HT1080 (cell line): Measurements from ENCODE around the gene ACAA2. TPM values are rescaled to one million over a fixed set of nuclear protein-coding genes. Genes with fewer than 3 reads are reported as not detected.
"Not testable (repeated sequence)": the region's sequence is repeated elsewhere in the genome, so short reads cannot be mapped to it uniquely, and the experiment has no call there.

Source experiments
- DNase-seq: peaks from one replicate; pipeline ENCODE4 v3.0.0-alpha.2; 2015; ENCODE audit warnings: low read depth
- total RNA-seq: library from RNA; depleted of rRNA; stranded (reverse); fragments of >200 nt; shearing (Covaris generic); gene quantifications from 2 replicates; pipeline ENCODE4 v1.2.3, GENCODE V29; 2014

Gene ACAA2
- total RNA-seq, 1 experiment from 2014 or later = 36.7 TPM

DNA sequence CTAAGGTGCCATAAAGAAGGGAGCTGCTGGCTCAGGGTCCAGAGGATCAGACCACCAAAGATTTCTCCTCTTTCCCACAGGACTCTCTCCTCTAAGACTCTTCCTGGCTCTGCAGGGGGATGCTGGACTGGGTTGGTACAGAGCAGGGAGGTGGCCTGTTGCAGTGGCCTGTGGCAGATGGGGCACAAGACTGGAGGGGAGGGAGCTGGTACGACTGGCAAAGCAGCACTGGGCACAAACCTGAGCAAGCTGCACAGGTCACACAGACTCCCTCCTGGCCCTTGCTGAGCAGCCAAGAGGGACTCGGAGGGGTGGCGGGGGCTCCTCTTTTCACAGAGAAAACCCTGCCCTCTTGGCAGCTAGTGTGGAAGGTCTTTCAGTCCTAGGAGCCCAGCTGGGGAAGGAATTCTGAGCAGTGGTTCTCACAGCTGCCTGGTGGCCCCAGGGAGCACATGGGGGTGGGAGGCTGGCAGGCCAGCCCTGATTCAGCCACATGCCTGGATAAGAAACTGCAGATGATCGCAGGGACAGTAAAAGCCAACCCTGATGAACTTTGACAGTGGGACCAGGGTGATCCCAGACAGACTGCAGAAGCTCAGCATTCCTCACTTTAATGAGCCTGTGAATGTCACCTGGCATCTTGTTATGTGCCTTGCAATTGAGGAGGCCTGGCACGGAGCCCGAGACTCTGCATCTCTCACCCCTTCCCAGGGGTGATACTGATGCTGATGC is 32.5 kb upstream of the ACAA2 start:
- no peak for DNase-seq

DNA sequence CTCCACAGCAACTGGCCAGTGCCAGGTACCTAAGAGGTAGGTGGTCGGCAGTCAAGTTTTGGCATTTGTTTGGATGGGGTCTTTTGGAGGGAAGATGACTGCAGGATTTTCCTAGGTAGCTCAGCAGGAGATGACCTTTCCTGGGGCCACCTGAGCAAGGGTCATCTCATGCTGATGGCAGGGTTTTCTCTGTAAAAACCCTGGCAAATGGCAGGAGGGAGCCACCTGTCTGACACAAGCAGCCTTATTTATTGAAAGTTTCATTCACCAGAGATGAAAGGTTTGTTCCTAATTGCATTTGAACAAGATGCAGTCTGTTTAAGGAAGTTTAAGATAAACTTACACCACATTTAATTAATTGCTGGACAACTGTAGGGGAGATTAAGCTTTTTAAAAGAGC is 31.6 kb upstream of the ACAA2 start:
- no peak for DNase-seq

DNA sequence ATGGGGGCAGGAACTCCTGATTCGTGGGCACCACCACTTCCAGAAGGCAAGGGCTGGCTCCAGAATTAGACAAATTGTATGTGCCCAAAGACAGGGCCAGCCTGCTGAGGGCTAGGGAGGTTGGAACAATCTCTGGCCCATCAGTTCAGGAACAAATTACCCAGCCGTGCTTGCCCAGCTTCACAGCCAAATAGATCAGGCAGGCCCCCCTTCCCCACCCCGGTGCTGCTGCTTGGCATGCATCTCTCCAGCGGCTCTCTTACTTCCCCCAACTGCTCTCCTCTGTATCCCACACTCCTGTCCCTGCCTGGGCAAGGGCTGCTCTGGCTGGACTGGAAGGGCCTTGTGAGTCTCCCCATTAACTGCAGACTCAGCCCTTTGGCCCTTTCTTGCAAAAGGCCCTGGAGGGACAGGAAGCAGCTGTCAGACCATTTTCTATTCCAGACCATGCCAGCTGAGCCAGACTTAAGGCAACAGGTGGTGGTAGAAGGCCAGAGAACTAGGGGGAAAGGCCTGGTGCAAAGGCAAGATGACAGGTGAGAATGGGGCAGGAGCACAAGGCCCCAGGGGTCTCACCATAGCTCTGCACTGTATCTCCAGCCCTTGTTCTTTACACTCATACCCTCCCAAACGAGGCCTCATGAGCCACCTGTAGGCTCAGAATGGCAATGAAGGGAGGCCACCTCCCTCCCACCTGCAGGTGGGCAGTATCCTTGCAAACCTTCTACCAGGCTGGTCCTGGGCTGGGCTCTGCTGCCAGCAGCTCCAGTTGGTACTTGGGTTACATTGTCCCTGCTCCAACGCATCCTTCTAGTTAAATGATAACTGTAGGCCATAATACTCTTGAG is 30.7 kb upstream of the ACAA2 start:
- no peak for DNase-seq

DNA sequence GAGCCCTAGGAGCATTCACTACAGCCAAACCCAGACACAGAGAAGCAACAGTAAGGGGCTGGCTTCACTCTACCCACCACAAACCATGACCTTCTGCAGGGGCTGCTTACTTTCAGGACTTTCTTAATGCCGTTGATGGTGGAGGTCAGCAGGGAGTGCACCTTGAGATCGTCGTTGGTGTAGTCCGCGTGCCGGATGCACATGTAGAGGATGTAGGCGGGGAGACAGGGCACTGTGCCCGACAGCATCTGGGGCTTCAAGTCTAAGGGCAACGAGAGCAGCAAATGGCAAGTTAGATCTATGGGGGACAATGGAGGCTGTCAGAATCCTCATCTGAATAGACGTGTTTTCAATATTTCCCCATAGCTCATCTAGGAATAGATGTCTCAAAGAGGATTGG is 29.8 kb upstream of the ACAA2 start:
- no peak for DNase-seq

DNA sequence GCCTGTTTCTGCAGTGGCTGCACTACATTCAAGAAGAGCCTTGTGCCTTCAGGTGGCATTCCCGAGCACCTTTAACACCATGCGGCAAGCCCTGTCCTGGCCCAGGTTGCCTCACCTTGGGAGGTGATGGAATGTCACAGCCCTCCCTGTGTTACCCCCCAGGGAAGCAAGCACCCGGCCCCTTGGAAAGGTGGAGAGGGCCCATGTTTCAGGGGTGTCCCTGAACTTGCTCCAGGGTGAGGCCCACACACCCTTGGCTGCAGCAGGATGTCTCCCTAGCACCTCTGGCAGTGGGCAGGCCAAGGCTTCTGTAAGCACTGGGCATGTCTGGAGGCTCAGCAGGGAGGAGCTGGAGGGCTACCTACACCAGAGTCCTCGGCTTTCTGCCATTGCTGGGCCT is 29.3 kb upstream of the ACAA2 start:
- no peak for DNase-seq

DNA sequence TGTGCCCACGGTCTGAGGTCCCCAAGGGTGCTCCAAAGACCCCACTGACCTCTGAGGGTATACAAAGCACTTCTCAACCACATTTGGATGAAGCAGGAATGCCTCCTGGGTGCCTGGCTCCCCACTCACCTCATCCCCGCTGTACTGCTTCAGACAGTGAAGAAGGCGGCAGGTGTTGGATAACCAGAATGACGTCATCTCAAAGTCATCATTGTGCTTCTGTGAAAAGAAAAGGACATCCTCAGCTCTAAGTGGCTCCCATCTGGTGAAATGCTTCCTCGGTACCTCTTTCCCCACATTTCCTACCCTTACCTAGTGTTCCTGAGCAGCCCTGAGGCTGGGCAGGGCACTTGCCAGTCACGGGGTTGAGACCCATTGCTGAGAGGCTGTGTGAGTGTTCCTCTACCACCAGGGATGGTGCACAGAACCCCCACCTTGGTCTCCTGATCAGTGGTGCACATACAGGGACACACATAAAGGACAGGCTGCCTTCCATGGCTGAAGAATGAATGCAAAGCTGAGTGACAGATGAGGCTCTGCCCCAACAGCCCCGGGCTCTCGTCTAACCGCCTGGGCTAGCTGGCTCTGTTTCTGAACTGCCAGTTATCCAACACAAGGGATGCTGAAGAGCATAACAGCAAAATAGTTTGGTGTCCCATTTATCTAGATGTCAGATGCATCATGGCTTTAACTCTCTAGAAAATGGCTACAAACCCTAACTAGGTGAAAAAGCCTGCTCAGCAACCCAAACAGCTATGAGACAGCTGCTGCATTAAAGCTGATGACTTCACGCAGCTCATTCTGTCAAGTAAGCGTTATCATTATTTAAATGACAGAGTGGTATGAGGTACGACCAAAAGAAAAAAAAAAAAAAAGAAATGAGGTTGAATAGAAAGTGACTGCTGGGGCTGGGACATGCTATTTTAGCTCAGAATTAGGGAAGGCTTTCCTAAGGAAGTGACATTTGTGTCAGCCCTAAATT is 28.2 kb upstream of the ACAA2 start:
- DNase-seq = no peak

DNA sequence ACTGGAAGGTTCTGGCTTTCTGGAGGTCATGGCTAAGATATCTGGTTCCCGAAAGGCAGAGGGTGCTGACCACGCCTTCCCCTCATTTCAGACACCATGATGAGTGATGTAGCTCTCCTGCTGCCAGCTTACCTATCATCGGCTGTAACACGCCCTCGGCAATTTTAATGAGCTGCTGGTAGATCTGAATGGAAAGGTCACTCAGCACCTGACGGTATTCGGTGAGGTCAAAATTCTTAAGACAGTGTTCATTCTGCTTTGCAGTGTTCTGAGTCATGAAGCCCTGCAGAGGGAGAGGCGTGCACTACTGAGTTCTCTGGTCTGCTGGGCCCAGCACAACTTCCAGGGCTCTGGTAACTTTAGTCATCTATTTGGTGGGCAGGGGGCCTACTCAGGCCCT is 25.7 kb upstream of the ACAA2 start:
- no peak for DNase-seq

DNA sequence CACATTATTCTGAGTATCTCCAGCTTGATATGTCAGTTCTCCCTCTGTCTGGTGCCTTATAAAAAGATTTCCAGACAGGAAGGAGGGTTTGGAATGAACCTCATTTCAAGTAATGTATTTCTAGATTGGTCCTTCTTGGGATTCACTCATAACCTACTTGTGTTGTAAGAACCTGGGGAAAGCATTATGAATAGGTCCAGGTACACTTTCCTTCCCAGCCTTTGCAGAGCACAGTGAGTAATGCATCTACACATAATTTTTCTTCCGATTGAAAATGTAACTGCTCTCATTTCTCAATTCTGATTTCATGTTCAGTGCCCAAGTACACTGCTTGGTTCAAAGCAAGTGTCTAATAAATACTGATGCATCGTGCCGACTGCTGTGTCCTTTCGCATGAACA is 25.0 kb upstream of the ACAA2 start:
- no peak for DNase-seq

DNA sequence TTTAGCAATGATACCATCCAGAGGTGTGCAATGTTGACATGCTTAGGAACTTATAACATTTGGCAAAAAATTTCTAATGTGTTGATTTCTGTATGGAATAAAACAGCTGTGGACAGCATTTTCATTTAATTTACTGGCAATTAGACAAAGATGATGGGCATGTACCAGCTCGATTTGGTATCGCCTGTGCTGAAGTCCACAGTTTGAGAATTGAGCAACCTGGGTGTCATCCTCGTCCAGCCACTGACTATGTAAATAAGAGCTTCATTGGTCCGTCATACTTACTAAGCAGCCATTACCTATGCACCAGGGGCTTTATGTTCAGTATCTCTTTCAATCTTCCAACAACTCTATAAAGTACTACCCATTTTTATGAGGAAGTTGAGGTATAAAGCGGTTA is 24.6 kb upstream of the ACAA2 start:
- no peak for DNase-seq

DNA sequence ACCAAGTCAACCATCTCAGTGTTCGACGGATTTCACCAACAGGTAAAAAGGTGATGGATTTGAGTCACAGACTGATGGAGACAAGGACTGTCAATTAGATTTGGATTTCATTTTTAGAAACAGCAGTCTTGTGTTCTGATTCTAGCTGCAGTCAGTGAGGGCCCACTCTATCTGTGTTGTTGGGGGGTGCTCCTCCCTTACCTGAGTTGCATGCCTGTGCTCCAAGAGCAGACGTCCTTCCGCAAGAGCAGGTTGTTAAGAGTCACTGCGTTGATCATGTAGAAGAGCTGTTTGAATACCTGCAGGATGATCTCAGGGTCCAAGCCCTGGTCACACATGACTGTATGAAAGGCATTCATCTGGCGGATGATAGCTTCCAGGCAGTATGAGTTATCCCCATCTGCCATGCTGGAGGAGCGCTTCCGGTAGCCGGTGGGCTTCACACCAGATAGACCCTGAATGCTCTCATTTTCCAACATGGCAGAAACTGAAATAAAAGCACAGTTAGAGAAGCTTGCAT is 24.0 kb upstream of the ACAA2 start:
- not testable (repeated sequence) for DNase-seq

DNA sequence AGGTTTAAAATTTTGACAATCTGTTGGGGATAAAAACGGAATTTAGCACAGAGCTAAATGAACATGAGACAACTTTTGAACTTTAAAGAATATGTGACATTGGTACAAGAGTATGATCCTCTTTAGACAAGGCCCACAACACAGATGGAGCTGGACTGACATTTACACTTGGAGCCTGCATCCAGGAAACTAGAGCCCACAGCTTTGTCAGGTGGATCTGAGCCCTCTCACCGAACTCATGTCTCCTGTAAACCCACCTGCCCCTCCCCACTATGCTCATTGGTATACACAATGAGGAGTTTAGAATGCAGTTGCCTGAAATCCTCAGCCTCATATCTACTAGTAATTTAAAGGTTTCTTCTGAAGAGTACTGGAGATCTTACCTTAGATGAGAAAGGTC is 22.1 kb upstream of the ACAA2 start:
- no peak for DNase-seq

DNA sequence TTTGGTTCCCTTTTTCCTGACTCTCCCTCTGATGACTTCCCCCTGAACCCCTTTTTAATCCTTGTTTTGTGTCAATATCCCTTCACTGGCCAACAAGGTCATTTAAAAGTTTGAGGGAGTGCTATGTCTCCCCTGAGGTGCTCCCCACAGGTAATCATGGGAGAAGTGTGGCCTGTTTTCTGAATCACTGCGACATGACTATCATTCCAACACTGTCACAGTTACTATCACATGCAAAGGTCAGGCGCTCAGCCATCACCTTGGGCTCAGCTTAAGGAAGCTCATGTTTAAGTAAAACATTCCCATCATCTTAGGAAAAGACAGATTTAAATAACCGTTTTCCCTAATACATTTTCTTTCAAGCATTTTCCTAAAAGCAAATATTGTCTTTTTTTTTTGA is 20.9 kb upstream of the ACAA2 start:
- no peak for DNase-seq

DNA sequence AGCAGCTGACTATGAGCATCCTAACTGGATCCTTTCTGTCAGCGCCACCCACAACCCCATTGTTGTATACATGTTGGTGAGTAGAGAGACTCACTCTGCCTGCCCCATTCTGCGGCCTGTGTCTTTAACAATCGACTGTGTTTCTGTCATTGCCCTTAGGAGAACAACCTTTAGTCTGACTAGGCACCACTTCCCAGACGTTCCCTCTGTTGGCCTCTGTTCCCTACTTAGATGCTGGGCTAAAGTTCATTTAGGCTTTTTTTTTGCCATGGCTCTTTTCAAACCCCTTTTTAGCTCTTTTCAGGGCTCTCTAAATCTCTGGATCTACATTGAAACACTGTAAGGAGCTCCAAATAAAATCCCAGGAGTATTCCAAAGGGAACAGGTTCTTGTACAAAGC is 20.5 kb upstream of the ACAA2 start:
- no peak for DNase-seq

DNA sequence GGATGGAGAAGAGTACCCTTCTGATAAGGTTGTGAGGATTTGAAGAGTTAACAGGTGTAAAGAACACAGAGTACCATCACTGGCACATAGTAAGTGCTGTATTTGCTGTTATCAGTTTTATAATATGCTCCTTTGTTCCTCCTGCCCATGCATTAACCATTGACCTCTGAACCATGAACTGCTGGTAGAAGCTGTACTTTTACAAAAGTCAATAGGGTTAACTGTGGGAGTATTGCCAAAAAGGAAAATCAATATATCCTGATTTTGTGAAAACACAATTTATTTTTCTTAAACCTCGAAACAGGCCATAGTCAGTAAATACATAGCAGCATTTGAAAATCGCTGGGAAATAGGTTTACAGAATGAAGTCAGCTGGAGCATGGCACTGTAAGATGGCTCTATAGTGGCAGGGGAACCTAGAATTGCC is 18.9 kb upstream of the ACAA2 start:
- no peak for DNase-seq

DNA sequence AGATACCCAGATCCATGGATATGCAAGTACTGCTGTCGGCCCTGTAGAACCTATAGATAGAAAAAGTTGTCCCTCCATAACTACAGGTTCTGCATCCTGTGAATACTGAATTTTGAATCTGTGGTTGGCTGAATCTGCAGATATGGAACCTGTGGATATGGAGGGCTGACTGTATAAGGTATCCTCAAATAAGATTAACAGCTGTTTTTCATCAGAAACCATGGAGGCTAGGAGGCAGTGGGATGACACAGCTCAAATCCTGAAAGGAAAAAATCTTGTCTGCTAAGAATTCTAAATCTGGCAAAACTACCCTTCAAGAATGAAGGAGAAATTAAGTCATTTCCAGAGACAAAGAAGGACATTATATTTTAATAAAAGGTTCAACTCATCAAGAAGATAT is 14.7 kb upstream of the ACAA2 start:
- DNase-seq = no peak

DNA sequence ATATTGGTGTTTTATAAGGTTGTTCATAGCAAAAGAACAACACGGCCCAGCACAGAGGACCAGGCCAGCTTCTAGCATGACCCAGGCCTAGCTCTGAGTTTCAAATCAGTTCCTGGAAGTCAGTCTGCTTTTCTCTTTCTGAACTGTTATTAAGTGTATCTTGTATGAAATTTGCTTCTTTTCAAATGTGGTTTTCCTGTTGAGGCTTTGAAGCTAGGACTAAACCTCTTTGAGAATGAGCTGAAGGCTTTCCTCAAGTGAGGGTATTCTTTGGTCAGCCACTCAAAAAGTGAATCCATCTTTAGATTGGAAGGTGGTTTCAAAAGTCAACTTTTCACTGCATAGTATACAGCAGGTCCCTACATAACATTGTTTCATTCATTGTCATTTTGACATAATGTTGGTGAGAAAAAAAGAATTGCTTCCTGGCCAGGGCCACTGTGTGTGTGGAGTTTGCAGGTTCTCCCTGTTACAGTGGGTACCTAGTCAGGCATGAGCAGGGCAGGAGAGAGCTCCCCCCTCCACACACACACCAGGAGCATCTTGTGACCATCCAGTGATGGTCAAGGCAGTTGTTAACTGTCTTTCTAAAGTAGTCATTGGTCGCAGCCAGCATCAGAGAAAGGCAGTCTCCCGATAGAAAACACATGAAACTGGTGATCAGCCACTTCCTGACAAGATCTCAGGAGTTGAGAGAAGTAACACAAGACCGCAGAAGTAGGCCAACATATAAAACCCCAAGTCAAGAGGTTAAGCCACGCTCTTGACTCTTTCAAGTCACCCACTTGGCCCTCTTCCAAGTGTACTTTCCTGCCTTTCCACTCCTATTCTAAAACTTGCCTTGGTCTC is 6.7 kb upstream of the ACAA2 start:
- peak; percentile 48 for DNase-seq

DNA sequence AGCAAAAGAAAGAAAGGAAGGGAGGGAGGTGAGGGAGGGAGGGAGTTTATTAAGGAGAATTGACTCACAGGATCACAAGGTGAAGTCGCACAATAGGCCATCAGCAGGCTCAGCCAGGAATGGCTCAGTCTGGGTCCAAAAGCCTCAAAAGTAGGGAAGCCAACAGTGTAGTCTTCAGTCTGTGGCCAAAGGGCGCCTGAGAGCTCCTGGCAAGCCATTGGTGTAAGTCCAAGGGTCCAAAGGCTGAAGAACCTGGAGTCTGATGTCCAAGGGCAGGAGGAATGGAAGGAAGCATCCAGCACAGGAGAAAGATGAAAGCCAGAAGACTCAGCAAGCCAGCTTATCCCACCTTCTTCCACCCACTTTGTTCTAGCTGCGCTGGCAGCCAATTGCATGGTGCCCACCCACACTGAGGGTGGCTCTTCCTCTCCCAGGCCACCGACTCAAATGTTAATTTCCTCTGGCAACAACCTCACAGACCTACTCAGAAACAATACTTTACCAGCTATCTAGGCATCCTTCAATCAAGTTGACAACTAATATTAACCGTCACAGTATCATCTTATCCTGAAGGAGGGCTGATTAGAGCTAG is 5.8 kb upstream of the ACAA2 start:
- no peak for DNase-seq

DNA sequence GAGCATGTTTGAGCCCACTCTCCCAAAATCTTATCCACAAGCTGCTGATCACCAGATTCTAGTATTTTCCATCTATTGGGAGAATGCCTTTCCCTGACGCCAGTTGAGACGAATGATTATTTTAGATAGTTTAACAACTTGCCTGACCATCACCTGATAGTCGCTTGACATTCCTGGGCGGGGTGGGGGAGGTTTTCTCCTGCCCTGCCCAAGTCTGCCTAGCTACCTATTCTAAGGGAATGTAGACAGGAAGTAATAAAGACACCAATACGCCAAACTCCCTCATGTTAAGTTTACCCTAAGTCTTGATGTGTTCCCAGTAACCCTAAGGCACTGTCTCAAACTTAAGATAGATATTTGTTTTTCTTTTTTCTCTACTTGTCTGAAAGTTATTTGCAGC is 4.6 kb upstream of the ACAA2 start:
- DNase-seq = no peak

DNA sequence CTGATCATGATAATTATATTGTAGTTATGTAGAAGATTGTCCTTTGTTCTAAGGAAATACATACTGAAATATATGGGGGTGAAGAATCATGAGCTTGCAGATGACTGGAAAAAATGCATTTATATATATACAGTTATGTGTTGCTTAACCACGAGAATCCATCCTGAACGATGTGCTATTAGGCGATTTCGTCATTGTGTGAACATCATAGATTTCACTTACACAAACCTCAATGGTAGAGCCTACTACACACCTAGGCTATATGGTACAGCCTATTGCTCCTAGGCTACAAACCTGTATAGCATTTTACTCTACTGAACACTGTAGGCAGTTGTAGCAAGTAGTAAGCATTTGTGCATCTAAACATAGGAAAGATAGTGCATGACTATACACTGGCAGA is 2.6 kb upstream of the ACAA2 start:
- no peak for DNase-seq

DNA sequence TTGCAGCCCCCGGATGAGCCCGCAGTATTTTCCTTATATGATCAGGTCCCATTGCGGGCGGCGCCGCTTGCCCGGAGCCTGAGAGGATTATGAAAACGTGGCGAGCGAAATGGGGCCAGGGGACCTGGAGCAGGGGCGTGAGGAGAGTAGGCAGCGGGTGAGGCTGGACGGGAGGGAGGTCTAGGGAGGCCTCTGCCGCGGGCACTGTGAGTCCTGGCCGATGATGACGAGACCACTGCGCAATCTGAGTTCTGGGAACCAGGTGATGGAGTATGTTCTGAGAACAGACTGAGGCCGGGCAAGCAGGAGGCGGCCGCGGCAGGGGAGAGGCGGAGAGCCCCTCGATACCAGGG is 790 bp upstream of the ACAA2 start:
- DNase-seq = peak; percentile 48

DNA sequence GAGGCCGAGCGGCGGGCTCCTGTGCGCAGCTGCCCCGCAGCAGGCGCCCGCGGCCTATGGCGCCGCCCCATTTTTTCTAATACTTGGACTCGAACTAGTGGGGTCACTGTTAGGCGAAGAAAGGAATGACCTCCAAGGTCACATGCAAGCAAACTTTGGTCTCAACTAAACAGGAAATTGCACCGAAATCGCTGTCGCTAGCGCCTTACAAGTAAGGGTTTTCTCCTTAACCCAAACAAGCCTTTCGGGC is 339 bp downstream of the ACAA2 start:
- no peak for DNase-seq
